ENCODE measurements around the gene PRKD2. TPM values are rescaled to one million over a fixed set of nuclear protein-coding genes. Genes with fewer than 3 reads are reported as not detected.

The PRKD2 gene
- total and polyA plus RNA-seq, 2 experiments from 2014 or later: 53.8 to 68.0 TPM

- DNase-seq (ENCODE audit: low spot score): no peak
- H3K79me2 ChIP-seq (replicated peaks; ENCODE audit: insufficient read depth): peaks cover 15% of the 10 kb centered on the region
- no peak overlapping the region; the same call in 2 of the 3 replicates for H3K4me3 Mint-ChIP-seq
These were observed 2.2 kb upstream of the PRKD2 start for GRCh38 chr19:46718934-46719622.

More at GRCh38 chr19:46718934-46719622, 2.2 kb upstream of the PRKD2 start:
- no peaks in the 10 kb centered on the region for H3K9me2 ChIP-seq (ENCODE audit: insufficient read depth)
- no peaks in the 10 kb centered on the region for H3K9me3 Mint-ChIP-seq
- no peaks in the 10 kb centered on the region; the same call in 1 of the 2 replicates for H4K20me1 ChIP-seq (replicated peaks; ENCODE audit: insufficient read depth)
- peaks cover 14% of the 10 kb centered on the region; the same call in 1 of the 2 replicates for H3F3A ChIP-seq (replicated peaks; ENCODE audit: low read depth)
- no peak overlapping the region for H3K4me2 ChIP-seq
- peaks cover 31% of the 10 kb centered on the region for H3K36me3 Mint-ChIP-seq (ENCODE audit: low read depth)
- no peak for TF ChIP-seq REST (IDR thresholded peaks at IDR 0.05; ENCODE audit: unreplicated experiment)
- no peak for TF ChIP-seq ETS1 (IDR thresholded peaks at IDR 0.05)
- no peak for TF ChIP-seq CTCF (conservative IDR thresholded peaks at IDR 0.05; ENCODE audit: low read depth in 2 of 2)
- TF ChIP-seq EZH2phosphoT487 (IDR thresholded peaks at IDR 0.05; ENCODE audit: unreplicated experiment): no peak
- no peak for TF ChIP-seq EZH2 (IDR thresholded peaks at IDR 0.05; ENCODE audit: low read depth, unreplicated experiment)
- TF ChIP-seq JUNB (IDR thresholded peaks at IDR 0.05; ENCODE audit: unreplicated experiment): no peak
- no peak for TF ChIP-seq ZNF114 (CRISPR knock-in tag; IDR thresholded peaks at IDR 0.05)
- TF ChIP-seq ZNF462 (CRISPR knock-in tag; IDR thresholded peaks at IDR 0.05): no peak
- TF ChIP-seq CREB1 (CRISPR knock-in tag; IDR thresholded peaks at IDR 0.05; ENCODE audit: low read depth): no peak
- no peak for TF ChIP-seq ZNF331 (CRISPR knock-in tag; IDR thresholded peaks at IDR 0.05; ENCODE audit: low read depth)
- no peak for TF ChIP-seq POLR2AphosphoS5 (IDR thresholded peaks at IDR 0.05; ENCODE audit: low read depth)
- H3K27me3 ChIP-seq (ENCODE audit: insufficient read depth): no peaks in the 10 kb centered on the region
- H3K27ac Mint-ChIP-seq: no peak overlapping the region
- peaks cover 18% of the 10 kb centered on the region for H3K4me1 ChIP-seq (ENCODE audit: insufficient read depth)
- peaks cover 27% of the 10 kb centered on the region for H3K4me1 Mint-ChIP-seq
- H3K27me3 Mint-ChIP-seq (ENCODE audit: insufficient read depth, low read depth, poor library complexity): peaks cover 20% of the 10 kb centered on the region
- no peak overlapping the region for H3K4me3 ChIP-seq
- ATAC-seq: no peak
- peaks cover 4% of the 10 kb centered on the region; the same call in 1 of the 2 replicates for H3K36me3 ChIP-seq (ENCODE audit: insufficient read depth)
- H2AFZ ChIP-seq: no peak overlapping the region
- H3K27ac ChIP-seq (ENCODE audit: low read depth): no peak overlapping the region
